GM18505 (cell line): ENCODE results near the gene GHITM.
"Not testable (repeated sequence)": the region's sequence is repeated elsewhere in the genome, so short reads cannot be mapped to it uniquely, and the experiment has no call there.

ENCODE experiments used
- ATAC-seq: cut with Tn5 transposase; IDR thresholded peaks from one replicate; pipeline ENCODE4 v1.9.1; 2021; ENCODE audit not compliant: unreplicated experiment
- POLR2A ChIP-seq: IDR thresholded peaks from 4 replicates; pipeline ENCODE4 v1.6.1; 2011; ENCODE audit warnings: borderline replicate concordance; ENCODE audit not compliant: insufficient read depth, insufficient read length; ENCODE audit errors: extremely low read depth

Gene GHITM, protein sequence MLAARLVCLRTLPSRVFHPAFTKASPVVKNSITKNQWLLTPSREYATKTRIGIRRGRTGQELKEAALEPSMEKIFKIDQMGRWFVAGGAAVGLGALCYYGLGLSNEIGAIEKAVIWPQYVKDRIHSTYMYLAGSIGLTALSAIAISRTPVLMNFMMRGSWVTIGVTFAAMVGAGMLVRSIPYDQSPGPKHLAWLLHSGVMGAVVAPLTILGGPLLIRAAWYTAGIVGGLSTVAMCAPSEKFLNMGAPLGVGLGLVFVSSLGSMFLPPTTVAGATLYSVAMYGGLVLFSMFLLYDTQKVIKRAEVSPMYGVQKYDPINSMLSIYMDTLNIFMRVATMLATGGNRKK

DNA sequence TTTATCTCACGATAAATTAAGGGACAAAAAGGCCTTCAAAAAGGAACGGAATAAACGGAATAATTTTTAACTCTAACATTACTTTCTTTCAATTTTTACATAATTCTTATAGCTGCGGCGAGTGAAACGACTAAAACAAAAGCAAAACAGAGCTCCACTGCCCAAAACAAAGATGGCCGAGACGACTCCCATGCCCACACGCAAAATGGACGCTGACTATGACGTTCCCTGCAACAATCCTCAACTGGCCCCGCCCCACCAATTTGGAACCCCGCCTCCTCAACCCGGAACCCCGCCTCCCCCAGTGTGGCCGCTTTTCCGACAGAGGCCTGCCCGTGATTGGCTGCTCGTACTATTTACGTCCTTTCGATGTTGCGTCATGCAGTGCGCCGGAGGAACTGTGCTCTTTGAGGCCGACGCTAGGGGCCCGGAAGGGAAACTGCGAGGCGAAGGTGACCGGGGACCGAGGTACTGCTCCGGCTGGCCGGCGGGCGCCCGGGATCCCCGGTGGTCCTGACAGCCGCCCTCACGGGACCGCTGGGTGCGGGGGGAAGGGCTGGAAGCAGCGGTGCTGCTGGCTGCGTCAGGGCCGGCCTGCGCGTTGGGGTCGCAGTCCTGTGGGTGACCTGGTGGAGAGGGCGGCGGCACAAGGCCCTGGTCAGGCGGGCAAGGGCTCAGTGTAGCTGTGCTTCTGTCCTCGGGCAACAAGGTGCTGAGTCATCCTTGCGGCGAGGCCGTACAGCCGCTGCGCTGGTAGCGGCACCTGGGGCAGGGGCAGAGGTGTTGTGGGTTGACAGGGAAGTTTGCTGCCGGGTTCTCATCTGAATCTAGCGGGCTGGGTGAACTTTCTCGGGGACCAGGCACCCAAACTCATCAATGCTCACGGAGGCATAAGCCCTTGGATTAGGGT, at the start of gene GHITM:
Gene GHITM (plus strand): TSS at position 384 of the 910 bp plus-strand sequence. CDS start 1,992 bp downstream, outside the sequence.
- ATAC-seq: peak; percentile 99
- TF ChIP-seq POLR2A: peak; percentile 84

DNA sequence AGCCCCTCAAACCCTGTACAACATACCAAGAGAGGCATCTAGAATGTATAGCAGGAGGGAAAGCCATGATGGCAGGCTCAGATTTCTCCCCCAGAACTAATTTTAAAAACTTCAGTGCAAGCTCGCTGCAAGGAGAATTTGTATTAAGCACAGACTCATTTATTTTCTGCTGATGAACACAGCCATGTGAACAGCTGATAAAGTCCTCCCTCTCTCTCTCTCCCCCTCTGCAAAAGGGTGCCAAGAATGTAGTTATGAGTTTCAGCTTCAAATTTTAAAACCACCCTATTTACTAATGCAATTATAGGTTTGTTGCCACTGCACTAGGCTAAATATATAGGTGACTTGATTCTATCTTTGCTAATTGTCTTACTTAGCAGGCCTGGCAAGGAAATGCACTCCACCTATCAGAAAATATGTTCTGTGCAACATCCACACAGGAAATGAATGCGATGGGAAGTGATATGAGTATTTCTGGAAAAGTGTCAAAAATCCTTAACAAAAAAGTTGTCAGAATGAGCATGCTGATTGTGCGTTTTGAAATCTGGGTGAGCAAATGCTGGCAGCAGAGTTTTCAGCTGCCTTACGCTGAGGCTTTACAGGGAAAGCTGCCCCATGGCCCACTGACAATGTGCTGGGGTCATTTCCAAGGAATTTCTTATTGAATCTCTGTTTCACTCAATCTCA, 43.4 kb upstream of the GHITM start:
- no peak for ATAC-seq

GRCh38 chr10:84097787-84098353, 41.4 kb upstream of the GHITM start:
- ATAC-seq: no peak
- TF ChIP-seq POLR2A: no peak

More for the DNA sequence above, 43.4 kb upstream of the GHITM start:
- no peak for TF ChIP-seq POLR2A

GRCh38 chr10:84098667-84099066, 40.6 kb upstream of the GHITM start:
- ATAC-seq: no peak
- no peak for TF ChIP-seq POLR2A

GRCh38 chr10:84101042-84101441, 38.3 kb upstream of the GHITM start:
- TF ChIP-seq POLR2A: no peak
- ATAC-seq: no peak

DNA sequence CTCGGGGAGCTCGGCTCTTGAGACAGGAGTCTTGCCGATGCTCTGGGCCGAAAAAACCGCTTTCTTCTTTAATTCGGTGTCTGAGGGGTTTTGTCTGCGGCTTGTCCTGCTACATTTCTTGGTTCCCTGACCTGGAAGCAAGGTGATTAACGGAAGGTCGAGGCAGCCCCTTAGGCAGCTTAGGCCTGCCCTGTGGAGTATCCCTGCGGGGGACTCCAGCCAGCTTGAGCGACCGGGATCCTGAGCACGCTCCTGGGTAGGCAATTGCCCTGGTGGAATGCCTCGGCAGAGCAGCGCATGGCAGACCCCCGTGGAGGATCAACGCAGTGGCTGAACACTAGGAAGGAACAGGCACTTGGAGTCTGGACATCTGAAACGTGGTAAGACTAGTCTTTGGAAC, 30.5 kb upstream of the GHITM start:
- no peak for ATAC-seq
- TF ChIP-seq POLR2A: no peak

DNA sequence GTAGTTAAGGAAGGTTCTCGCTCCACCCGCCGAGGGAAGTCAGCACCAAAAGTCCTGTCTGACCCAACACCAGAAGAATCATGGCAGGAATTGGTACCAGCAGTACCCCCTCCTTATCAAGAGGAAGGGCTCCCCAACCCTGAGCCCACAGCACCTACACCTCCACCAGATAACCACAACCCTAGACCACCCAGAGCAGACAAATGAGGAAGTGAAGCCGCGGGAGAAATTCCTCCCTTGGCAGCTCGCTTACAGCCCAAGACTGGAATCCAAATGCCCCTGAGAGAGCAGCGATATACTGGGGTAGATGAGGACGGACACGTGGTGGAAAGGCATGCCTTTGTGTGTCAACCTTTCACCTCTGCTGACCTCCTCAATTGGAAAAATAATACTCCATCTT, 29.5 kb upstream of the GHITM start:
- ATAC-seq: not testable (repeated sequence)

GRCh38 chr10:84113468-84113867, 25.8 kb upstream of the GHITM start:
- not testable (repeated sequence) for ATAC-seq

- ATAC-seq: no peak
- TF ChIP-seq POLR2A: no peak
Observed at GRCh38 chr10:84114088-84114667, 25.1 kb upstream of the GHITM start.

- ATAC-seq: not testable (repeated sequence)
Observed at GRCh38 chr10:84117204-84117603, 22.1 kb upstream of the GHITM start.

GRCh38 chr10:84117686-84118394, 21.5 kb upstream of the GHITM start:
- no peak for ATAC-seq
- TF ChIP-seq POLR2A: no peak

- TF ChIP-seq POLR2A: no peak
- no peak for ATAC-seq
Observed at GRCh38 chr10:84118395-84119006, 20.8 kb upstream of the GHITM start.

GRCh38 chr10:84123362-84123761, 15.9 kb upstream of the GHITM start:
- no peak for TF ChIP-seq POLR2A
- no peak for ATAC-seq

- ATAC-seq: not testable (repeated sequence)
Observed at GRCh38 chr10:84125910-84126784, 13.2 kb upstream of the GHITM start.
